CD14-positive monocyte (primary cell): ENCODE data around the gene MYPN. TPM values are rescaled to one million over a fixed set of nuclear protein-coding genes. Genes with fewer than 3 reads are reported as not detected.

Experiments used
- DNase-seq, 3 donors: peaks; one replicate each; pipeline ENCODE4 v3.0.0-alpha.2; 2011 to 2022
- H2AFZ ChIP-seq: 2 replicates; pipeline ENCODE4 v1.6.0; 2012; ENCODE audit warnings: mild to moderate bottlenecking, low read depth, low read length, inconsistent platforms; ENCODE audit not compliant: insufficient read depth, poor library complexity, severe bottlenecking
- H3K27ac ChIP-seq, 2 donors: 1 replicate in 1 of 2; 2 replicates in 1 of 2; pipeline ENCODE4 v1.5.1; 2012 to 2013; ENCODE audit warnings: low read length in 2 of 2, control low read depth in 1 of 2, inconsistent platforms in 1 of 2, low read depth in 1 of 2, mild to moderate bottlenecking in 1 of 2
- H3K27me3 ChIP-seq, 2 donors: one replicate each; pipeline versions ENCODE4 v1.6.0 to v1.6.1; 2011 to 2013; ENCODE audit warnings: low read length in 2 of 2; ENCODE audit not compliant: control insufficient read depth in 2 of 2, insufficient read depth in 2 of 2
- H3K36me3 ChIP-seq, 2 donors: replicated peaks in 1 of 2; 1 replicate in 1 of 2; 2 replicates in 1 of 2; pipeline versions ENCODE4 v1.5.1 to v1.6.1; 2012 to 2013; ENCODE audit warnings: low read length in 2 of 2, control low read depth in 1 of 2, inconsistent platforms in 1 of 2, mild to moderate bottlenecking in 1 of 2; ENCODE audit not compliant: insufficient read depth in 2 of 2, control insufficient read depth in 1 of 2
- H3K4me1 ChIP-seq, 2 donors: 1 replicate in 1 of 2; 2 replicates in 1 of 2; pipeline versions ENCODE4 v1.5.1 to v1.6.1; 2012 to 2013; ENCODE audit warnings: low read length in 2 of 2, control low read depth in 1 of 2, inconsistent platforms in 1 of 2, mild to moderate bottlenecking in 1 of 2, moderate library complexity in 1 of 2; ENCODE audit not compliant: insufficient read depth in 2 of 2, control insufficient read depth in 1 of 2
- H3K4me2 ChIP-seq: replicated peaks from 2 replicates; pipeline ENCODE3; 2012; ENCODE audit warnings: low read length, moderate library complexity, mild to moderate bottlenecking; ENCODE audit not compliant: poor library complexity, severe bottlenecking; ENCODE audit errors: extremely low read depth
- H3K4me3 ChIP-seq, 3 experiments: fragments of 200-600 bp in 1 of 3; sonication (generic) in 1 of 3; replicated peaks in 1 of 3; 1 replicate in 2 of 3; 2 replicates in 1 of 3; pipeline ENCODE4 v1.5.1; 2011 to 2013; ENCODE audit warnings: low read length in 3 of 3, mild to moderate bottlenecking in 3 of 3, control low read depth in 2 of 3, low read depth in 2 of 3, inconsistent platforms in 1 of 3, moderate library complexity in 1 of 3
- H3K79me2 ChIP-seq: 2 replicates; pipeline ENCODE4 v1.6.0; 2012; ENCODE audit warnings: mild to moderate bottlenecking, control low read depth, inconsistent platforms, low read length, moderate library complexity; ENCODE audit not compliant: insufficient read depth
- H3K9ac ChIP-seq: 2 replicates; pipeline ENCODE4 v1.6.0; 2017; ENCODE audit warnings: low read length, mild to moderate bottlenecking; ENCODE audit not compliant: insufficient read depth, poor library complexity, severe bottlenecking
- H3K9me3 ChIP-seq, 2 donors: replicated peaks in 1 of 2; 1 replicate in 1 of 2; 2 replicates in 1 of 2; pipeline versions ENCODE4 v1.5.1 to v1.6.1; 2012 to 2013; ENCODE audit warnings: low read length in 2 of 2, control low read depth in 1 of 2; ENCODE audit not compliant: control insufficient read depth in 1 of 2, insufficient read depth in 1 of 2
- H4K20me1 ChIP-seq: 2 replicates; pipeline ENCODE4 v1.6.0; 2012; ENCODE audit warnings: mild to moderate bottlenecking, low read length, control low read depth, moderate library complexity; ENCODE audit not compliant: insufficient read depth
- H3K27ac Mint-ChIP-seq, 7 donors: one replicate each; pipeline ENCODE4 v1.8.0; 2020; ENCODE audit warnings: mild to moderate bottlenecking in 7 of 7, mixed read lengths in 7 of 7, moderate library complexity in 6 of 7, inconsistent platforms in 2 of 7
- H3K27me3 Mint-ChIP-seq, 3 donors: one replicate each; pipeline ENCODE4 v1.8.0; 2021 to 2022; ENCODE audit warnings: low read depth in 3 of 3, mild to moderate bottlenecking in 3 of 3, mixed read lengths in 3 of 3, moderate library complexity in 3 of 3, inconsistent platforms in 1 of 3
- H3K36me3 Mint-ChIP-seq, 2 donors: one replicate each; pipeline ENCODE4 v1.8.0; 2020; ENCODE audit warnings: mixed read lengths in 2 of 2, inconsistent platforms in 1 of 2, mild to moderate bottlenecking in 1 of 2
- H3K4me1 Mint-ChIP-seq: one replicate; pipeline ENCODE4 v1.8.0; 2020; ENCODE audit warnings: mild to moderate bottlenecking, mixed read lengths
- H3K4me3 Mint-ChIP-seq, 2 donors: one replicate each; pipeline ENCODE4 v1.8.0; 2020; ENCODE audit warnings: mild to moderate bottlenecking in 2 of 2, mixed read lengths in 2 of 2, moderate library complexity in 1 of 2
- H3K9me3 Mint-ChIP-seq, 7 donors: one replicate each; pipeline ENCODE4 v1.8.0; 2020 to 2022; ENCODE audit warnings: mixed read lengths in 7 of 7, mild to moderate bottlenecking in 6 of 7, moderate library complexity in 6 of 7, inconsistent platforms in 2 of 7
- CTCF ChIP-seq: fragments of 200-600 bp; IDR thresholded peaks from one replicate; pipeline ENCODE4 v1.8.0; 2022; ENCODE audit warnings: antibody characterized with exemption, mild to moderate bottlenecking
- WGBS: methylation state at CpG from one replicate; pipeline ENCODE4 v1.1.5; 2013; ENCODE audit warnings: missing lambda C conversion rate; ENCODE audit not compliant: insufficient coverage; 5-methylcytosine and 5-hydroxymethylcytosine counted together
- intact Hi-C, 2 donors: fragments of 100-400 bp; cut with micrococcal nuclease; formaldehyde crosslinking; loops; one replicate each; pipeline versions ENCODE4 v1.15.0 to v1.15.1; 2023
- polyA plus RNA-seq, 3 donors: library from polyadenylated mRNA; depleted of rRNA in 1 of 3; unstranded in 2 of 3; stranded (reverse) in 1 of 3; fragments of 300-500 nt in 2 of 3; fragments of >200 nt in 1 of 3; fragmentation: Illumina TruSeq in 2 of 3; gene quantifications; 1 replicate in 2 of 3; 2 replicates in 1 of 3; pipeline ENCODE4 v1.2.3, GENCODE V29; 2012 to 2021

Gene MYPN
- polyA plus RNA-seq, 3 donors, result not detected

GRCh38 chr10:68112837-68113236 lies 3.5 kb downstream of the MYPN start:
- Mint-ChIP-seq H3K4me1 (no peaks in the 10 kb centered on the region), H3K27me3 (peaks cover 0 to 4% (median 0%) of the 10 kb centered on the region in 3 donors), H3K4me3 (no peak overlapping the region), H3K27ac (no peak overlapping the region), H3K36me3 (no peaks in the 10 kb centered on the region), H3K9me3 (peaks cover 0 to 3% (median 0%) of the 10 kb centered on the region in 7 donors)
- no peak for TF ChIP-seq CTCF
- H3K27ac ChIP-seq, result no peak overlapping the region
- no peaks in the 10 kb centered on the region for H3K79me2 ChIP-seq
- no CpG with 5 or more reads among the region's 1 CpG for WGBS
- no peak overlapping the region for H3K4me3 ChIP-seq
- H3K36me3 ChIP-seq, result no peaks in the 10 kb centered on the region
- no peaks in the 10 kb centered on the region for H3K27me3 ChIP-seq
- no peaks in the 10 kb centered on the region for H3K4me1 ChIP-seq
- intact Hi-C loops, result no loop called here
- no peak overlapping the region for H3K9ac ChIP-seq
- no peaks in the 10 kb centered on the region for H3K9me3 ChIP-seq
- no peak for DNase-seq
- H3K4me2 ChIP-seq, result no peak overlapping the region
- no peaks in the 10 kb centered on the region for H4K20me1 ChIP-seq
- H2AFZ ChIP-seq, result no peak overlapping the region

- H3K27ac Mint-ChIP-seq, result no peak overlapping the region
- Histone ChIP-seq H3K79me2 (no peaks in the 10 kb centered on the region), H3K4me2 (no peak overlapping the region), H2AFZ (no peak overlapping the region), H3K36me3 (no peaks in the 10 kb centered on the region), H3K9ac (no peak overlapping the region), H3K9me3 (no peaks in the 10 kb centered on the region), H3K4me1 (no peaks in the 10 kb centered on the region), H3K27ac (no peak overlapping the region), H3K27me3 (no peaks in the 10 kb centered on the region), H3K4me3 (no peak overlapping the region), H4K20me1 (no peaks in the 10 kb centered on the region)
- H3K36me3 Mint-ChIP-seq, result no peaks in the 10 kb centered on the region
- H3K9me3 Mint-ChIP-seq, result peaks cover 0 to 3% (median 0%) of the 10 kb centered on the region in 7 donors
- peaks cover 2 to 4% (median 4%) of the 10 kb centered on the region in 3 donors for H3K27me3 Mint-ChIP-seq
- H3K4me1 Mint-ChIP-seq, result no peaks in the 10 kb centered on the region
- WGBS, result 100% methylated on average over 1 of the region's 3 CpGs
- TF ChIP-seq CTCF, result no peak
- DNase-seq, result no peak
- intact Hi-C loops, result no loop called here
- H3K4me3 Mint-ChIP-seq, result no peak overlapping the region
Measured at GRCh38 chr10:68118657-68119056, 9.4 kb downstream of the MYPN start.
